OCI-LY7 (cell line): ENCODE measurements around the gene HSPB3. TPM values are rescaled to one million over a fixed set of nuclear protein-coding genes. Genes with fewer than 3 reads are reported as not detected.

Source experiments
- BruUV-seq: library from RNA; stranded (reverse); fragments of 400-500 nt; replicated peaks from 2 replicates; lab custom pipeline; 2021; lab: Mats Ljungman, UMichigan
- CTCF ChIA-PET: fragments of 300-600 bp; sonication (Branson Sonifier 250); formaldehyde crosslinking; loops from one replicate; lab custom pipeline; 2022; ENCODE audit warnings: antibody characterized with exemption; ENCODE audit not compliant: unreplicated experiment; lab: Charles Lee
- POLR2A ChIA-PET: fragments of 300-600 bp; sonication (Branson Sonifier 250); formaldehyde crosslinking; loops from one replicate; lab custom pipeline; 2022; ENCODE audit warnings: antibody characterized with exemption; lab: Charles Lee
- DNase-seq: peaks from one replicate; pipeline ENCODE4 v3.0.0-alpha.2; 2015; ENCODE audit warnings: low spot score
- H2AFZ ChIP-seq: fragments of 200-600 bp; sonication (generic), shearing (Covaris generic); 2 replicates; pipeline ENCODE4 v1.6.1; 2014; ENCODE audit warnings: mild to moderate bottlenecking, antibody characterized with exemption, low read length, moderate library complexity
- H3K27ac ChIP-seq: fragments of 200-600 bp; sonication (generic); 2 replicates; pipeline ENCODE4 v1.5.1; 2014; ENCODE audit warnings: mixed run types, low read depth, mild to moderate bottlenecking, moderate library complexity, low read length, inconsistent platforms; ENCODE audit not compliant: poor library complexity, severe bottlenecking
- H3K36me3 ChIP-seq: fragments of 200-600 bp; sonication (generic); 2 replicates; pipeline ENCODE4 v1.6.1; 2014; ENCODE audit warnings: mild to moderate bottlenecking, antibody characterized with exemption, low read length, moderate library complexity, mixed read lengths; ENCODE audit not compliant: insufficient read depth
- H3K4me1 ChIP-seq: fragments of 200-600 bp; sonication (generic); 2 replicates; pipeline ENCODE4 v1.5.1; 2014; ENCODE audit warnings: mild to moderate bottlenecking, low read length; ENCODE audit not compliant: insufficient read depth, poor library complexity, severe bottlenecking
- H3K4me2 ChIP-seq: fragments of 200-600 bp; sonication (generic); 2 replicates; pipeline ENCODE4 v1.6.1; 2014; ENCODE audit warnings: mild to moderate bottlenecking, low read length
- H3K4me3 ChIP-seq: fragments of 200-600 bp; sonication (generic); 2 replicates; pipeline ENCODE4 v1.5.1; 2014; ENCODE audit warnings: mild to moderate bottlenecking, low read depth, low read length; ENCODE audit not compliant: poor library complexity, severe bottlenecking
- H3K79me2 ChIP-seq: fragments of 200-600 bp; sonication (generic); 2 replicates; pipeline ENCODE4 v1.6.1; 2016; ENCODE audit warnings: low read depth, mild to moderate bottlenecking, low read length, moderate library complexity, mixed read lengths; ENCODE audit not compliant: insufficient read depth
- H3K9me2 ChIP-seq: fragments of 200-600 bp; sonication (generic); 2 replicates; pipeline ENCODE4 v1.6.1; 2016; ENCODE audit warnings: mild to moderate bottlenecking, low read length, mixed read lengths; ENCODE audit not compliant: insufficient read depth
- H3K9me3 ChIP-seq: fragments of 200-600 bp; sonication (generic); 2 replicates; pipeline ENCODE4 v1.6.1; 2014; ENCODE audit warnings: mild to moderate bottlenecking, mixed run types, low read length, mixed read lengths
- H4K20me1 ChIP-seq: fragments of 200-600 bp; sonication (generic); 2 replicates; pipeline ENCODE4 v1.6.1; 2014; ENCODE audit warnings: mild to moderate bottlenecking, antibody characterized with exemption, low read length, moderate library complexity, mixed read lengths; ENCODE audit not compliant: insufficient read depth
- CTCF ChIP-seq: fragments of 200-600 bp; sonication (generic); conservative IDR thresholded peaks from 2 replicates; pipeline ENCODE4 v1.5.1; 2014; ENCODE audit warnings: mild to moderate bottlenecking, antibody characterized with exemption, low read length, moderate library complexity, mixed read lengths
- EZH2phosphoT487 ChIP-seq: fragments of 200-600 bp; sonication (generic); IDR thresholded peaks from 2 replicates; pipeline ENCODE4 v1.6.1; 2018; ENCODE audit warnings: low read depth, borderline replicate concordance, mild to moderate bottlenecking, mixed run types, antibody characterized with exemption, low read length, moderate library complexity, mixed read lengths
- intact Hi-C: fragments of 100-400 bp; cut with micrococcal nuclease; formaldehyde crosslinking; loops from one replicate; pipeline ENCODE4 v1.10.0; 2022; ENCODE audit not compliant: unreplicated experiment
- total RNA-seq, 2 experiments: library from RNA; depleted of rRNA in 1 of 2; stranded (reverse); fragments of >200 nt in 1 of 2; shearing (Covaris generic) in 1 of 2; gene quantifications; 2 replicates each; pipeline ENCODE4 v1.2.3, GENCODE V29; 2014 to 2022

HSPB3 gene
- total RNA-seq, 2 experiments from 2014 or later, result not detected

- Histone ChIP-seq H3K4me2 (no peak overlapping the region), H3K4me3 (no peak overlapping the region), H4K20me1 (no peaks in the 10 kb centered on the region), H3K4me1 (peaks cover 33% of the 10 kb centered on the region), H3K27ac (no peak overlapping the region), H3K9me2 (no peaks in the 10 kb centered on the region), H3K79me2 (no peaks in the 10 kb centered on the region), H3K36me3 (no peaks in the 10 kb centered on the region), H2AFZ (0 out of 2 replicates have a peak overlapping the region, but pooled peaks have one; percentile 37), H3K9me3 (no peaks in the 10 kb centered on the region)
- intact Hi-C loops, result no loop called here
- no TSS peak for BruUV-seq
- ChIA-PET POLR2A (interaction anchor here (0.5 to 1.9 kb wide), 3 partner anchors 15 to 1165 kb away, joined by 4 read pairs; no protein-coding TSS in a partner anchor), CTCF (interaction anchor here (1.7 kb wide), 1 partner anchor 47 kb away, joined by 8 read pairs; no protein-coding TSS in a partner anchor)
- no peak for DNase-seq
- TF ChIP-seq CTCF (no peak), EZH2phosphoT487 (no peak)
Measured at GRCh38 chr5:54442271-54442670, 13.2 kb upstream of the HSPB3 start.

GRCh38 chr5:54443270-54443669 lies 12.2 kb upstream of the HSPB3 start:
- Histone ChIP-seq H2AFZ (no peak overlapping the region), H3K4me1 (peaks cover 33% of the 10 kb centered on the region), H3K4me2 (no peak overlapping the region), H3K27ac (no peak overlapping the region), H4K20me1 (no peaks in the 10 kb centered on the region), H3K9me2 (no peaks in the 10 kb centered on the region), H3K36me3 (no peaks in the 10 kb centered on the region), H3K9me3 (no peaks in the 10 kb centered on the region), H3K4me3 (no peak overlapping the region), H3K79me2 (no peaks in the 10 kb centered on the region)
- POLR2A ChIA-PET, result interaction anchor here (0.9 to 1.9 kb wide), 2 partner anchors 16 to 20 kb away, joined by 3 to 4 read pairs; no protein-coding TSS in a partner anchor
- intact Hi-C loops, result loop anchor here (1.0 kb wide), 1 partner anchor 46 kb away; no protein-coding TSS in a partner anchor
- BruUV-seq, result no TSS peak
- peak; percentile 63 for DNase-seq
- CTCF ChIA-PET, result interaction anchor here (1.7 kb wide), 1 partner anchor 46 kb away, joined by 8 read pairs; no protein-coding TSS in a partner anchor
- TF ChIP-seq CTCF (peak; percentile 85), EZH2phosphoT487 (no peak)

GRCh38 chr5:54445691-54446378 lies 9.7 kb upstream of the HSPB3 start:
- Histone ChIP-seq H3K4me3 (no peak overlapping the region), H3K9me2 (no peaks in the 10 kb centered on the region), H3K9me3 (no peaks in the 10 kb centered on the region), H3K27ac (no peak overlapping the region), H3K4me2 (no peak overlapping the region), H4K20me1 (no peaks in the 10 kb centered on the region), H3K36me3 (no peaks in the 10 kb centered on the region), H3K79me2 (no peaks in the 10 kb centered on the region), H3K4me1 (peaks cover 8% of the 10 kb centered on the region), H2AFZ (no peak overlapping the region)
- intact Hi-C loops, result no loop called here
- ChIA-PET CTCF (no interaction called here), POLR2A (no interaction called here)
- DNase-seq, result no peak
- TF ChIP-seq EZH2phosphoT487 (no peak), CTCF (no peak)
- BruUV-seq, result no TSS peak
